ENCODE data around the gene TTC33.
"Not testable (repeated sequence)": the region's sequence is repeated elsewhere in the genome, so short reads cannot be mapped to it uniquely, and the experiment has no call there.

TTC33 gene, protein sequence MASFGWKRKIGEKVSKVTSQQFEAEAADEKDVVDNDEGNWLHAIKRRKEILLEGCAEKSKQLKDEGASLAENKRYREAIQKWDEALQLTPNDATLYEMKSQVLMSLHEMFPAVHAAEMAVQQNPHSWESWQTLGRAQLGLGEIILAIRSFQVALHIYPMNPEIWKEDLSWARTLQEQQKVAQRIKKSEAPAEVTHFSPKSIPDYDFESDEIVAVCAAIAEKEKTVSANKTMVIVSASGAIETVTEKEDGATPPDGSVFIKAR

DNA sequence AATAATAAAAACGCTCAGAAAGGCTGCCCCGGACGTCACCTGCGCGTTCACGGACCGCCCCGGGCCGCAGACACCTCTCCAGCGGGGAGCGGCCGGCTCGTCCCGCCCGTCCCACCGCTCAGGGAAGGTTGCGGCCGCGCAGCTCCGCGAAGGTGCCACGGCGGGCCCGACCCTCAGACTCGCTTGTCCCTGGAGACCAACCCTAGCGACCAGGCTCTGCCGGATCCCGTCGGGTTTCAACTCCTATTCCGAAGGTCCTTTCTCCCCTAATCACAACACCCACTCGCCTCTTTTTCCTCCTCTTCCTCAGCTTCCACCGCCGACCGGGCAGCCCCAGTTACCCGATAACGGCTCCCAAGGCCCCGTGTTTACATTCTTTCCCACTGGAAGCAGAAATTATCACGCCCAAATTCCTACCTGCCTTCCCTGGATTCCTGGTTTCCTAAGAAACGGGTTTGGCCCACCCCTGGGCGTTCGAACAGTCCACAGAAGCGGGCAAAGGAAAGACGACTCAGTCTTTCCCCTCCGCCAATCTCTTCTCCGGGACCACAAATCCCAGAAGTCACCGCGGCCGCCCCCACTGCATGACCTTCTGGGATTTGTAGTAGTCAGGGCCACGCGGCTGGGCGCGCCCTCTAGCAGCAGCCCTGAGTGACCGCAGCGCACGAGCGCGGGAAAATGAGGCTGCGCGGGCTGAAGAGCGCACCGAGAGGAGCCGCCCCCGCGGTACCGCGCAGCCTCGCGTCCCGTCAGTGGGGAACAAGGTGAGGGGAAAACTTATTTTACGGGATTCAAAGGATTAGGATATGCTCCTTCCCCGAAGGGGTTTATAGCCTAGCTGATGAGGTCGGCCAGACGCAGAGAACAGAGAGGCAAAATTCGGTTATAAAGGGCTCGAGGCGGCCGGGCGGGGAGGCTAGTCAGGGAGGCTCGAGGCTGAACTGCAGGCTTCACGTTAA is at the start of gene TTC33:
Gene TTC33 (minus strand): TSS at position 555 of the 959 bp plus-strand sequence. CDS start 8,943 bp downstream, outside the sequence.
- DNase-seq: peak; percentile 94

DNA sequence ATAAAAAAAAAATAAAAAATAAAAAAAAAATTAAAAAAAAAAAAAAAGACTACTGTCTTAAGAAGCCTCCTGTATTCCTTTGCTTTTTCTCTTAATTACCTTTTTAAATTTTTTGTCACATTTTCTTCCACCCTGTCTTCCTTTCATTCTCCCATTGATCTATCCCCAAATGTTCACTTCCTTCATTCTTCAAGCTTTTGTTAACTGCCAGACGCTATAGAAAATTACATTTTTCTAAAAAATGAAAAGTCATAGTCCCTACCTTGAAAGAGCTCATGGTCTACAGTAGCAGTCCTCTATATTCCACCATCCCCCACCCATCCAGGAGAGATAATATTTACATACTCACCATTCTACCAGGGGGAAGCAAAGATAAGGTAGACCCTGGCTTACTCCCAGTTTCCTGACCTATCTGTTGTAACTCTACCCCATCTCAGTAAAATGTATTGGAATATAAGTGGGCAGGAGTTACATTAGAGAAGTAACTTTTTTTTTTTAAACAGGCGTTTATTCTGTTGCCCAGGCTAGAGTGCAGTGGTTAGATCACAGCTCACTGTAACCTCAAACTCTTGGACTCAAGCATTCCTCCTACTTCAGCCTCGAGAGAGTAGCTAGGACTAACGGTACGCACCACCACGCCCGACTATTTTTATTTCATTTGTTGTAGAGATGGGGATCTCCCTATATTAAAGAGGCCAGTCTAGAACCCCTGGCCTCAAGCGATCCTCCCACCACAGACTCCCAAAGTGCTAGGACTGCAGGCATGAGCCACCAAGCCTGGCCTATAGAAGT is 46.2 kb upstream of the TTC33 start:
- DNase-seq: no peak

DNA sequence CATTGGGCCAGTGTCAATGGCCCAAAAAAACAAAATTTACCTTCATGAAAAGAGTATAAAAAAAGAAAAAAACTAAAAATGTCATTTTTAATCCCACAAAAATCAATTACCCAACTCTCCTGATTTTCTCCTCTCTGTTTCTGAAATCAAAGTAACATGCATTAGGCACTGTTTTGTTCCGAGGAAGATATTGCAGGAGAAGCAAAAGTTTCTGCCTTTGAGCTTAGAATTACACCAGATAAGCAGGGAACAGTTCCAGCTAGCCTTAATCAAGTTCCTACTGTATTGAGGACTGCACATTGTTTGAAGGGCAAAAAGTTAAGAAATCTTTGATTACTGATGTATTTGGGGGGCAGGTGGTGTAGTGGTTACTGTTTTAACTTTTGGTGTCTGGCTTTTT is 43.5 kb upstream of the TTC33 start:
- DNase-seq: no peak

DNA sequence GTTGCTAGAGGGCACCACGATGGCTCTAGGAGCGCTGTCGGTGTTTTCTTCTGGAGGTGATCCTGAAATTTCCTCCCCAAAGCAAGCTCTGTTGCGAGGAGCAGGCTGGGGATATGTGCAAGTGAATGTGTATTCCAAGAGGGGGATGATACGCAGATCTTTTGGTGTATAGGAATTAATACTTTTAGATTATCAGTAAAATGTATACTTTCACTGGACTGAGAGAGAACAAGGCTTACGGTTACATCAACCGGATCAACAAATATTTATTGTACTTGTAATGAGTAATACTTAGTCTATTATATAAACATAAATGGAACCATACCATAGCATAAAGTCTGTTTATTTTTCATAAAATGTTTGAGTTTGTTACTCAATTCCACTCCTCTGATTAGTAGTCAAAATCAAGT is 43.0 kb upstream of the TTC33 start:
- no peak for DNase-seq

DNA sequence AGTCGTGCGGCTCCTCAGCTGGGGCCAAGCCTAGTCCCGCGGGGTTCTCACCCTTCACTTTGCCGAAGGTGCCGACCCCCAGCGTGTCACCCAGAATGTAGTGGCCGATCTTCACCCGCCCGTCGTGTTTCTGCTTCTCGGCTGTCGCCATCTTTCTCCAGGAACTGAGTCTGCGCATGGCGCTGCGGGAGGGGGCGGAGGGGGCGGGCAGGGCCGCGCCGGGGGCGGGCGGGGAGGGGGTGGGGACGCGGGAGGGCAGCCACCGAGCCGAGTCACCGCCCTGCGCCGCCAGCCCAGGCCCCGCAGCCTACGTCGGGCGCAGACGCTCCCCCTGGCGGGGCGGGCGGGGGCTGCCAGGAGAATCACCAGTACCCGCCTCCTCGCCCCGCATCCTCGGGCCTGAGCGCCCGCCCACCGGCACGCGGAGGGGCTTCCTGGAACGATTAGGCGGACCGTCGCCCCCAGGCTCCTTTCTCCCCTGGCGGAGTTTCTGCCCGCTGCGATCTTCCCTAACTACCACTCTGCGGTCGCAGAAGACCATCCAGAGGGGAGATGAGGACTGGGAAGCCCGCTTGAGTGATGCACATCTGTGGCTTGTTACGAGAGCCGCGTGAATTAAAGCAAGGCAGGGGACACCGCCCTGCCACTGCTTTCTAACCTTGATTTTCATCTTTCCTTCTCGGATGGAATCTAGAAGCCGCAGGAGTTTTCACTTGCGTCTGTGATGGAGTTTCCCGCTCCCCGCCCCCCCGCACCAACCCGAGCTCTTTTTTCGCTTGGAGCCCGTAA is 42.4 kb upstream of the TTC33 start, which contains the start of gene PRKAA1:
Gene PRKAA1 (minus strand): TSS at position 363 of the 789 bp plus-strand sequence. CDS start 185 bp downstream, at position 178.
- DNase-seq: peak; percentile 93

DNA sequence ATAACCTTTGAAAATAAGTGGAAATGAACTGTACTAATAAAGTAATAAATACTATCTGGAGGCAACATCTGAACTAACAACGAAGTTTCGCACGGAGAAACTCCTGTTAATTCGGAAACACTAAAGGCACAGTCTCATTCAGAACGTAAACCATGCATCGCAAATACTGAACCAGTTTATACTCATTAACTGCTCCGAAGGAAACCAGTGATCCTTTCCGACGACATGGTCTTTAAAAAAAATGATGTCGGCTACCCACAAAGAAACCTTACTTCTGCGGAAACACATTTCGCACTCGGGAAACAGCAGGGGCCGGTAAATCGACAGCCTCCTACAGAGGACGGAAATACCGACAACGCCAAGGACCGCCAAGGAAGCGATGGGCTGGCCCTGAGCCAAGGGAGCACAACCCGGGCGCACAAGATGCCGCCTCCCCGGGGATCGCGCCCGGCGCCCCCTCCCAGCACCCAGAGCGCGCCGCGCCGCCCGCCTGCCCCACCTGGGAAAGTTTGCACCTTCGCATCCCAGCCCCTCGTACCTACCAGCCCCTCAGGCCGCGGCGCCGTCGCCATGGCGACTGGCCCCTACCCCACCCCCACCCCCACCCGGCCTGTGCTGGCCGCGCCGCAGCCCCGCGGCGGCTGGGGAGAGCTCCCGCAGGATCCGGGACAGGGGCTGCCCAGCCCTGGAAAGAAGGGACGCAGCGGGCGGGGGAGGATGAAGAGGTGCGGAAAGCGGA is 41.7 kb upstream of the TTC33 start:
- DNase-seq: peak; percentile 84

DNA sequence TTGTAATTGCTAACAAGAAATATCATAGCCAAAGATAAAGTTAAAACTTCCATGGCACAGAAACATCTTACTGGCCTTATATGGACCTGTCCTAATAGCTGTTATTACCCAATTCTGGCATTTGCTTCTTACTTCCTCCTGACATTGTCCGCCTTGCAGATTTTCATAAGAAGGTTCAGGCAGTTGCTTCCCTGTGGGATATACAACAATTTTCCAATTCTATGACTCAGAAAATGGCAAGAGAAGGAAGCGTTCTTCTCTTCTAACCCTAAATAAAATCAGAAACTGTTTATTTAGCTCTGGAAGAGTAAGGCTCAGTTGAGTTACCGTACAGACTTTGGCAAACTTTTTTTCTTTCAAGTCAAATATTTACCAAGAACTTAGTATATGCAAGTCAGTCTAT is 40.7 kb upstream of the TTC33 start:
- no peak for DNase-seq

DNA sequence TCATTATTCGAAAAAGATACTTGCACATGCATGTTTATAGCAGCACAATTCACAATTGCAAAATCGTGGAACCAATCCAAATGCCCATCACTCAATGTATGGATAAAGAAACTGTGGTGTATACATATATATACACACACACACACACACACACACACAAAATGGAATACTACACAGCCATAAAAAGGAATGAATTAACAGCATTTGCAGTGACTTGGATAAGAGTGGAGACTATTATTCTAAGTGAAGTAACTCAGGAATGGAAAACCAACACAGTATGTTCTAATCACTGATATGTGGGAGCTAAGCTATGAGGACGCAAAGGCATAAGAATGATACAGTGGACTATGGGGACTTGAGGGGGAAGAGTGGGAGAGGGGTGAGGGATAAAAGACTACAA is 39.1 kb upstream of the TTC33 start:
- not testable (repeated sequence) for DNase-seq

DNA sequence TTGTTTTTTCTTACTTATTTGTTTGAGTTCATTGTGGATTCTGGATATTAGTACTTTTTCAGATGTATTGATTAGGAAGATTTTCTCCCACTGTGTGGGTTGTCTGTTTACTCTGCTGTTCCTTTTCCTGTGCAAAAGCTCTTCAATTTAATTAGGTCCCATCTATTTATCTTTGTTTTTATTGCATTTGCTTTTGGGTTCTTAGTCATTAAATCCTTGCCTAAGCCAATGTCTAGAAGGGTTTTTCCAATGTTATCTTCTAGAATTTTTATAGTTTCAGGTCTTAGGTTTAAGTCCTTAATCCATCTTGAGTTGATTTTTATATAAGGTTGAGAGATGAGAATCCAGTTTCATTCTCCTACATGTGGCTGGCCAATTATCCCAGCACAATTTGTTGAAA is 38.6 kb upstream of the TTC33 start:
- not testable (repeated sequence) for DNase-seq

DNA sequence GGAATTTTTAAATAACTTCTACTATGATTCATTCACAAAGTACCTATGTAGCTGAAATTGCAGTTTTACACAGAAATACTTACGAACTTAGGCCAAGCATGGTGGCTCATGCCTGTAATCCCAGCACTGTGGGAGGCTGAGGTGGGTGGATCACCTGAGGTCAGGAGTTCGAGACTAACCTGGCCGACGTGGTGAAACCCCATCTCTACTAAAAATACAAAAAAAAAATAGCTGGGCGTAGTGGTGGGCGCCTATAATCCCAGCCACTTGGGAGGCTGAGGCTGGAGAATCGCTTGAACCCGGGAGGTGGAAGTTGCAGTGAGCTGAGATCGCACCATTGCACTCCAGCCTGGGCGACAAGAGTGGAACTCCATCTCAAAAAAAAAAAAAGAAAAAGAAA is 36.9 kb upstream of the TTC33 start:
- DNase-seq: not testable (repeated sequence)

DNA sequence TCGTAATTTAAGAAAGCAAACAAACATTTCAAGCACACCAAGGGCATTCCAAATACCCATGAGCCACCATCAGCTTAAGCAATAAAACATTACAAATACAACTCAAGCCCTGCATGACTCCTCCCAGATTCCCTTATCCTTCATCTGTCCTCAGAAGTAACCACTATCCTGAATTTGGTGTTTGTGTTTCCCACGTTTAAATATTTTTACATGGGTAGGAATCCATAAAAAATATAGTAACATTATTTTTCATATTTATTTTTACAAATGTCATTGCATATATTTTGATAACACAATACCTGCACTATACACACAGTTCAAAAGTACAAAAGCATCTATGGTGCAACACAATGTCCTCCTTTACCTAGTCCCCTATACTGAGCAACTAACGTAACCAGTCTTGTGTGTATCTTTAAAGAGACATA is 36.0 kb upstream of the TTC33 start:
- no peak for DNase-seq

DNA sequence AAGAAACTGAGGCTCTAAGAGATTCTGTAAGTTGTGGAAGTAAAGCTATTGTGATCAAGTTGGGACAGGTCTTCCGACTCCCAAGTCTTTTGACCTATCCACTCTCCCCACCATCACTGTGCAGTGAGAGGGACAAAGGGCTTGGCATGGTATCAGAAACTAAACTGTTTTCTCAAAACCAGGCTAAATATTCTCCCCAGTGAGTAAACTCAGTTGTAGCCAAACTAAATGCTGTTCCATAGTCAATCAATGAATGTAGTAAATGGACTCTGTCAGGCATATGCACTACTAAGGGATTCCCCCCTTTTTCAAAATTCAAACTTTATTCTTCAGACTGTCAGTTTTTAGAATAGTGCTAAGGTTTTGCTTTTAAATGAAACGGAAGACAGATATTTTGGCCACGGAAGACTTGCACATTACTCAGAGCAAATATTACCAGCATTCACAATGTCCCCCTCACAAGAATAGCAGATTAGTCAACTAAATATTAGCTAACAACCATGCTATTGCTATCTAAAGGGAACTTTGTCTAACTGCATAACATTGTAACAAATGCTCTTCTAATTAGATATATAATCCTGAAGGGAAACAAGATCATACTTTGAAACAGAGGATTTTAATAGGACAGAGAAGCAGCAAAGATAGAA is 35.3 kb upstream of the TTC33 start:
- DNase-seq: no peak

DNA sequence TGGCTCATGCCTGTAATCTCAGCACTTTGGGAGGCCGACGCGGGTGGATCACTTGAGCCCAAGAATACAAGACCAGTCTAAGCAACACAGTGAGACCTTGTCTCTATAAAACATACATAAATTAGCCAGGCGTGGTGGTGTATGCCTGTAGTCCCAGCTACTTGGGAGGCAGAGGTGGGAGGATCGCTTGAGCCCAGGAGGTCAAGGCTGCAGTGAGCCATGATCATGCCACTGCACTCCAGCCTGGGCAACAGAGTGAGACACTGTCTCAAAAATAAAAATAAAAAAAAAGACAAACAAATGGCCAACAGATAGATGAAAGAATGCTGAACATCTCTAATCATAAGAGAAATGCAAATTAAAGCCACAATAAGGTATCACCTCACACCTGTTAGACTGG is 33.2 kb upstream of the TTC33 start:
- DNase-seq: not testable (repeated sequence)

DNA sequence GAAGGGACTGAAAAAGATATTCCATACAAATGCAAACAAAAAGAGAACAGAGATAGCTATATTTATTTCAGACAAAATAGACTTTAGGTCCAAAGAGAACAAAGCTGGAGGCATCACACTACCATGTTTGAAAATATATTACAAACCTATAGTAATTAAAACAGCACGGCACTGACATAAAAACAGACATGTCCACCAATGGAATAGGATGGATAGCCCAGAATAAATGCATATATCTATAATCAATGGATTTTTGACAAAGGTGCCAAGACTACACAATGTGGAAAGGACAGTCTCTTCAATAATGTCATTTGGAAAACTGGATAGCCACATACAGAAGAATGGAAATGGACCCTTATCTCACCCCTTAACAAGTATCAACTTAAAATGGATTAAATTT is 32.2 kb upstream of the TTC33 start:
- DNase-seq: no peak

DNA sequence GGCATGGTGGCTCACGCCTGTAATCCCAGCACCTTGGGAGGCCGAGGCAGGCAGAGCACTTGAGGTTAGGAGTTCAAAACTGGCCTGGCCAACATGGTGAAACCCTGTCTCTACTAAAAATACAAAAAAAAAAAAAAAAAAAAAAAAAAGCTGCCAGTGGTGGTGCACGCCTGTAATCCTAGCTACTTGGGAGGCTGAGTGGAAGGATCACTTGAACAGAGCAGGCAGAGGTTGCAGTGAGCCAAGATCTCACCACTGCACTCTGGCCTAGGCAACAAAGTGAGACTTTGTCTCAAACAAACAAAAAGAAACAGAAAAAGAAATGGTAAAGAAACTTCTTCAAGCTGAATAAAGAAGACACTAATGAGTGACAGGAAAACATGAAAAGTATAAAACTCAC is 30.9 kb upstream of the TTC33 start:
- not testable (repeated sequence) for DNase-seq

DNA sequence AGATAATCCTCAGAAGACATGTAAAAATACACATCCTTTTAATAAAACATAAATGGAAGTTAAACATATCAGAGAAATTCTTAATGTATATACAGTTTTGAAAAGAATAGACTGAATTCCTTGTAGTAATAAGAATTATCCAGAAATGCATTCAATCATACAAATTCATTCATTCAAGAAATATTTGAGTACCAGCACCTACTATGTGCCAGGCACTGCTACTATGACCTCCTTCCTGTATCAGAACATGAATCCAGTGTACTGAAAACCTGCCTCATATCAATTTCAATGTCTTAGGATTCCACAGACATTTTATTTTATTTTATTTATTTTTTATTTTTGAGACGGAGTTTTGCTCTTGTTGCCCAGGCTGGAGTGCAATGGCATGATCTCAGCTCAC is 29.2 kb upstream of the TTC33 start:
- DNase-seq: no peak

DNA sequence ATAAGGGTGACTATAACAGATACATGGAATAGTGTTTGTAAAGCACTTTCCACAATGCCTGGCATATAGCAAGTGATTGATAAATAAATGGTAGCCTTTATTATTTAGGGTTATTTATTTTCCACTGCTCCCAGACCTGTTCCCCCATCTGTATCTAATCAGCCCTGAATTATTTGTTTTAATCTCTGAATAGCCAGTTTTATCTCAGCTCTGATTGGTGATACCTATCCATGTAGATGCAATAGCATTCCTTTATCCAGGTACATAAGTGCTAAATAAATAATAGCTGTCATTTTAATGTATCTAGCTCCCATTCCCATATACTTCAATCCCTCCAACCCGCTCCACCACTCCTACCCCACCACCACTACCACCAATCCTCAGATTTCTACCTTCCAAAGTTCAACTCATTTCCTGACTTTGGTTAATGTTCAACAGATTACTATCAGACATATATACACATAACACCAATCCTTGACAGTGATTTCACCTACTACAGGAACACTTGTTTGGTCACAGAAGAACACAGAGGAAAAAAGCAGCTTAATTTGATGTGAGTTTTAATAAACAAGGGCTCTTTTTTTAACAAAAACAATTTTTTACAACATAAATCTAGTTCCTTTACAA is 28.4 kb upstream of the TTC33 start:
- DNase-seq: no peak

DNA sequence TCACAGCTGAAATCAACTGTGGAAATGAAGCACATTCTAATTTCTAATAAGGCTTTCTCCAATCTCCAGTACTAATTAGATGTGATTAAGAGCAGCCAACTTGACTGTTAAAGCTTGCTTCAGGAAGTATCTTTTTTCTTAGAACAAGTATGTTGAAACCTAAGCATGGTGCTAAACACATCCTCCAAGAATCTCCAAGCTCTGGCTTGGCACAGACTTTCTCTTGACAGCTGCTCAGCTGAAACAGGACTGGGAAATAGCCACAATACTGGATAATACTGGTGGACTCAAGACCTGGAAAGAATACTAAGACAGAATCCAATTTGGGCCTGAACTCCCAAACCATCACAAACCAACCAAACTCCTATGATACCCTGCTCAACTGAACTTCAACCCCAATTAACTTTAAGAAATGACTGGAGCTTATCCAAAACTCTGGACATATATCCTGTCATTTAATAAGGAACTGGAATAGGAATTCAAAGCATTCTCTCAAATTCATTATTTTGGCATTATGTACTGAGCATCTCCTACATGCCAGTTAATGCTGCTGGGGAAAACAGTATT is 26.2 kb upstream of the TTC33 start:
- no peak for DNase-seq

DNA sequence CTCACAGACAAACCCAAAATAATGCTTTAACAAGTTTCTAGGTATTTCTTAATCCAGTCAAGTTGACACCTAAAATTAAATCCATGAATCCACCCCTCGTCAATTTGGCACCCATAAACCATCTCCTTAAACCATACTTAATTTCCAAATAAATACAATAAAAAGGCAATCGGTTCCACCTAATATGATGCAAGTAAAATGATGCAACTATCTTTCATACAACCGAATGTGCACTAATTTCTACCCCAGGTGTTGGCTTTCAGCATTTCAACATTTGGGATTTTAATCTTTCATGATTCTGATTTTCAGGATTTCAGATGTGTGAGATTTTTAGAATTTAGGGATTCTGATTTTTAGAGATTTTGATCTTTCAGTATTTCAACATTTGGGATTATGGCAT is 25.1 kb upstream of the TTC33 start:
- no peak for DNase-seq

DNA sequence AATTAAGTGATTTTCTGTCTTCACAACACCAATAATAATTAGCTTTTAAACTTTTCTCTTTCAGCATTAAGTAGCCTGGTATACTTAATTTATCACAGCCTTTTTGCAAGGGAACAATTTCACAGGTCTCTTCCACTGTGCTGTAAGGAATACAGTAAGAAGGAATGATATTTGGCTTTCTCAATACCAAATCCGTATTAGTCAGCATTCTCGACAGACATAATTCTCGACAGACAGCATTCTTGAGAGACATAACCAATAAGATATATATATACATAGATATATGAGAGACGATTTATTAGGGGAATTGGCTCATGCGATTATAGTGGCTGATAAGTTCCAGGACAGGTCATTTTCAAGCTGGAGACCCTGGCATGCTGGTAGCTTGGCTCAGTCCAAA is 24.4 kb upstream of the TTC33 start:
- DNase-seq: no peak

Measured in CD4-positive, alpha-beta T cell treated with Interleukin-6 for 4 hours (primary cell).